HG03097 (cell line): ENCODE measurements around the gene ZNF236.

Source experiments
- ATAC-seq: cut with Tn5 transposase; IDR thresholded peaks from one replicate; pipeline ENCODE4 v1.9.1; 2021; ENCODE audit not compliant: unreplicated experiment, low FRiP score

ZNF236 gene

GRCh38 chr18:76897257-76897656 lies 74.9 kb downstream of the ZNF236 start:
- no peak for ATAC-seq

GRCh38 chr18:76903386-76903785 lies 81.0 kb downstream of the ZNF236 start:
- no peak for ATAC-seq

- ATAC-seq: no peak
Measured at GRCh38 chr18:76905821-76906220, 83.5 kb downstream of the ZNF236 start.

- no peak for ATAC-seq
Measured at GRCh38 chr18:76908277-76908676, 85.9 kb downstream of the ZNF236 start.

GRCh38 chr18:76909439-76909838 lies 87.1 kb downstream of the ZNF236 start:
- no peak for ATAC-seq

- ATAC-seq: no peak
Measured at GRCh38 chr18:76911440-76911839, 89.1 kb downstream of the ZNF236 start.

- ATAC-seq: no peak
Measured at GRCh38 chr18:76913583-76913982, 91.2 kb downstream of the ZNF236 start.

GRCh38 chr18:76914314-76914713 lies 92.0 kb downstream of the ZNF236 start:
- no peak for ATAC-seq

- ATAC-seq: no peak
Measured at GRCh38 chr18:76914796-76915195, 92.4 kb downstream of the ZNF236 start.

GRCh38 chr18:76915456-76915855 lies 93.1 kb downstream of the ZNF236 start:
- no peak for ATAC-seq

- no peak for ATAC-seq
Measured at GRCh38 chr18:76920974-76921373, 98.6 kb downstream of the ZNF236 start.

GRCh38 chr18:76922107-76922506 lies 99.8 kb downstream of the ZNF236 start:
- peak; percentile 96 for ATAC-seq

- ATAC-seq: no peak
Measured at GRCh38 chr18:76923485-76924085, 101.2 kb downstream of the ZNF236 start.

GRCh38 chr18:76925501-76925900 lies 103.1 kb downstream of the ZNF236 start:
- no peak for ATAC-seq

- ATAC-seq: no peak
Measured at GRCh38 chr18:76927223-76927725, 104.9 kb downstream of the ZNF236 start.

GRCh38 chr18:76928179-76928868 lies 106.0 kb downstream of the ZNF236 start:
- no peak for ATAC-seq

- no peak for ATAC-seq
Measured at GRCh38 chr18:76931171-76931570, 108.8 kb downstream of the ZNF236 start.

GRCh38 chr18:76932026-76932819 lies 109.9 kb downstream of the ZNF236 start:
- no peak for ATAC-seq

- ATAC-seq: no peak
Measured at GRCh38 chr18:76935722-76936337, 113.5 kb downstream of the ZNF236 start.

GRCh38 chr18:76936877-76937276 lies 114.5 kb downstream of the ZNF236 start:
- no peak for ATAC-seq

GRCh38 chr18:76937597-76937996 lies 115.2 kb downstream of the ZNF236 start:
- ATAC-seq: no peak
